ENCODE measurements around the gene SUV39H1.
A peak's percentile ranks its signal among the peaks of the same experiment; 100 is the strongest.

- TF ChIP-seq POLR2A (IDR thresholded peaks at IDR 0.05) = peak; percentile 55 to 91
- TF ChIP-seq, protein P1, sequence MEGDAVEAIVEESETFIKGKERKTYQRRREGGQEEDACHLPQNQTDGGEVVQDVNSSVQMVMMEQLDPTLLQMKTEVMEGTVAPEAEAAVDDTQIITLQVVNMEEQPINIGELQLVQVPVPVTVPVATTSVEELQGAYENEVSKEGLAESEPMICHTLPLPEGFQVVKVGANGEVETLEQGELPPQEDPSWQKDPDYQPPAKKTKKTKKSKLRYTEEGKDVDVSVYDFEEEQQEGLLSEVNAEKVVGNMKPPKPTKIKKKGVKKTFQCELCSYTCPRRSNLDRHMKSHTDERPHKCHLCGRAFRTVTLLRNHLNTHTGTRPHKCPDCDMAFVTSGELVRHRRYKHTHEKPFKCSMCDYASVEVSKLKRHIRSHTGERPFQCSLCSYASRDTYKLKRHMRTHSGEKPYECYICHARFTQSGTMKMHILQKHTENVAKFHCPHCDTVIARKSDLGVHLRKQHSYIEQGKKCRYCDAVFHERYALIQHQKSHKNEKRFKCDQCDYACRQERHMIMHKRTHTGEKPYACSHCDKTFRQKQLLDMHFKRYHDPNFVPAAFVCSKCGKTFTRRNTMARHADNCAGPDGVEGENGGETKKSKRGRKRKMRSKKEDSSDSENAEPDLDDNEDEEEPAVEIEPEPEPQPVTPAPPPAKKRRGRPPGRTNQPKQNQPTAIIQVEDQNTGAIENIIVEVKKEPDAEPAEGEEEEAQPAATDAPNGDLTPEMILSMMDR (IDR thresholded peaks at IDR 0.05) = no peak
Measured at GRCh38 chrX:48696301-48696908, at the start of gene SUV39H1.
